M059J (cell line): ENCODE data around the gene ITGAE. TPM values are rescaled to one million over a fixed set of nuclear protein-coding genes. Genes with fewer than 3 reads are reported as not detected.
A peak's percentile ranks its signal among the peaks of the same experiment; 100 is the strongest.
"Not testable (repeated sequence)": the region's sequence is repeated elsewhere in the genome, so short reads cannot be mapped to it uniquely, and the experiment has no call there.

Experiments
- DNase-seq: peaks from one replicate; pipeline ENCODE4 v3.0.0-alpha.2; 2012; ENCODE audit warnings: low read depth
- total RNA-seq: library from RNA; depleted of rRNA; stranded (reverse); fragments of >200 nt; shearing (Covaris generic); gene quantifications from 2 replicates; pipeline ENCODE4 v1.2.3, GENCODE V29; 2014

Gene ITGAE
- total RNA-seq, 1 experiment from 2014 or later, result 38.2 TPM

DNA sequence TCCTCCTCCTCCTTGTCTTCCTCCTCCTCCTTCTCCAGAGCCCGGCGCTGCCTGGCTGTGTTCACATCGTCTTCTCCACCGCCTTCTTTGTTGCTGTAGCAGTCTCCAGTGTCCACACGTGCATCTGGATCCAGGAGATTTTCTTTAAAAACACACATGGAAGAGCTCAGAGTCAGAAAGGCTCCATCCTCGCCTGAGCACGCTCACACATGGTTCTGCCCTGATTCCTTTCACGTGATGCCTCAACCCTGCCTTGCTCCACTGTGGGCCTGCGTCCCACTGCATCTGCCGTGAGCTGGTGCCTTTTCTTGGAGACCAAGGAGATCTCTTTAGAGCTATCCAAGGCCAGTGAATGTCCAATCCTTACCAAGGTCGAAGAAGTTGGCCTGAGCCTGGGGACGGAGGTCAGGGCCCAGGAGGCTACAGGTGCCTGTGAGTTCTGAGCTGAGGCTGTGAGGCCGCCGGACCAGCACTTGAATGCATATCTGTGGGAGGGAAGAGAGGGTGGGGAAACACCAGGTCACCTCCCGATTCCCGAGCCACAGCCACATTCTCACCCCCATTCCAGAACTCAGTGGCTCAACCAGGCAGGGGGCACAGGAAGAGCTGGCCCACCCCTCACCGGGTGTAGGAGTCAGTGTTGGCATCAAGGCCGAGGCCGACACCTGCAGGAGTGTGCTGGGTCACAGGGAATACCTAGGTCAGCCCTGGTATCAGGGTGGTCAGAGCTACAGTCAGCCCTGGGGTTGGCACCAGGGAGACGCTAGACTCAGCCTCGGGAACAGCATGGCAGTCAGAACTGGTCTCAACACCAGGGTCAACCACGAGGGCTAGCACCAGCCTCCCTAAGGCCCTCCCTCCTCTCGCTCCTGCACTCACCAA, 39.7 kb downstream of the ITGAE start:
- DNase-seq, result no peak

DNA sequence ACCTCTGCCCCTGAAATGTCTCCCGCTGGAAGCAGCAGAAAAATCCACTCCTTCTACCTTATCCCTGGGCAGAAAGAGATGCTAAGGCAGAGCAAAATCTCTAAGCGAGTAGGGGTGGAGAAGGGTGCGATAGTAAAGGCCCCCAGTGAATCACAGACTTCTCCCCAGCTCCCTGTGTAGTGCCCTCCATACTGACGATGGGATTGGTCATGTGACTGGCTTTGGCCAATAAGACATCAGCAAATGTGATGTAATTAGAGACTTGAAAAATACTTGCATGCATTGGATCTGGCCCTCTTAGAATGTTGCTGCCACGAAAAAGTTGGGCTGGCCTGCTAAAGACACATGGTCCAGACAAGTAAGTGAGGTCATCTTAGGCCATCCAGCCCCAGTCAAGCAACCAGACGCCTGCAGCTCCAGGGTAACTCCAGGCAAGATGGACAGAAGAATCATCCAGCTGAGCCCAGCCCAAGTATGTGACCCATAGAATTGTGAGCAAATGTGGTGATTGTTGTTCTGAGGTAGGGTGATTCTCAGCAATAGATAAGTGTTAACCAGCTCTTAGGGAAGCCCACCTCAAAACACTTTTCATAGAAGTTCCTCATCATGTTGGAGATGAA, 41.3 kb downstream of the ITGAE start:
- DNase-seq, result no peak

DNA sequence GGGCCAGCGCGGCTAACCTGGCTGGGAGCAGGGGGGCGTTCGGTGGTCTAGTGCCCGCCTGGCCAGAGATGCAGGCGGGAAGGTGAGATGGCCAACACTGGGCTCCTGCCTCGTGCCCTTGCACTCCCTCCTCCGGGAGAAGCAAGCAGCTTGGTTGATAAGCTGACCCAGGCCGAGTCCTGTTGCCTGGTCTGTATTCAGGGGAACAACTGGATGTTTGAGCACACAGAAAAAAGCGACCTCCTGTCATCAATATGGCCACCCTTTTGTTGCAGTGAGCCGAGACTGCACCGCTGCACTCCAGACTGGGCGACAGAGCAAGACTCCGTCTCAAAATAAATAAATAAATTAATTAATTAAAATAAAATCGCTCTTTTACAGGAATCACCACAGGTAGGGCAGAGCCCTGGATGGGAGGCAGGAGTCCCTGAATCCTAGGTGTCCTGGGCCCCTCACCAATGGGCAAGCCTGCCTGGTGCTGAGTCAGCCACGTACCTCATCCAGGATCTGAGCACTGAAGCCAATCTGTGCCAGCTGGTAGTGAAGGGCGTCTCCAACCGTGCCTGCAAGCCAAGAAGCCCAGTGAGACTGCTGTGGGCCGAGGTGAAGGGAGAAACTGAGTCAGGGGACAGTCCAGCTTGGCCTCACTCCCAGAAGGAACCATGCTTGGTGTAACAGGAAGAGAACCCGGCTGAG, 45.5 kb downstream of the ITGAE start:
- no peak for DNase-seq

DNA sequence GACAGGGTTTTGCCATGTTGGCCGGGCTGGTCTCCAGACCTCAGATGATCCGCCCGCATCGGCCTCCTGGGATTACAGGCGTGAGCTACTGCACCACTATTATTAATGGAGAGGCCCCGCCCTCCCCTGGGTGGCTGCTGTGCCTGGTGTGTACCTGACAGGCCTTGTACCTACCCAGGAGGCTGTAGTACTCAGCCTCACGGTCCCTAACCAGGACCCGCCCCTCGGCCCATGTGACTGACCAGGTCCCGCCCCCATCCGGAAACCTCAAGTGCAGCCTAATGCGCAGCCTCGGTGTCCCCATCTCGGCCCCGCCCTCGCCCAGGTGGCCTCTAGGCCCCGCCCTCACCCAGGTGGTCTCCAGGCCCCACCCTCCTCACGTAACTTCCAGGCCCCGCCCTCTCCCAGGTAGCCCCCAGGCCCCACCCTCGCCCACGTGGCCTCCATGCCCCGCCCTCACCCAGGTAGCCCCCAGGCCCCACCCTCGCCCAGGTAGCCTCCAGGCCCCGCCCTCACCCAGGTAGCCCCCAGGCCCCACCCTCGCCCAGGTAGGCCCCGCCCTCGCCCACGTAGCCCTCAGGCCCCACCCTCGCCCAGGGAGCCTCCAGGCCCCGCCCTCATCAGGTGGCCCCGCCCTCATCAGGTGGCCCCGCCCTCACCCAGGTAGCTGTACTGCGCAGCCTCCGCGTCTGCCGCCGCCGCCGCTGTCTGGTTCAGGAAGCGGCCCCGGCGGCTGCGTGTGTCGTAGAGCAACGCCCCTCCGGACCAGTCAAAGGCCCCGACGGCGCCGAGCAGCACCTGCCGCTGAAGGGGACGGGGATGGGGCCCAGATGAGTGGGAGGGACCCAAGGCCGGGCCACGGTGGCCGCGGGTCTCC, 46.3 kb downstream of the ITGAE start:
- DNase-seq, result no peak

DNA sequence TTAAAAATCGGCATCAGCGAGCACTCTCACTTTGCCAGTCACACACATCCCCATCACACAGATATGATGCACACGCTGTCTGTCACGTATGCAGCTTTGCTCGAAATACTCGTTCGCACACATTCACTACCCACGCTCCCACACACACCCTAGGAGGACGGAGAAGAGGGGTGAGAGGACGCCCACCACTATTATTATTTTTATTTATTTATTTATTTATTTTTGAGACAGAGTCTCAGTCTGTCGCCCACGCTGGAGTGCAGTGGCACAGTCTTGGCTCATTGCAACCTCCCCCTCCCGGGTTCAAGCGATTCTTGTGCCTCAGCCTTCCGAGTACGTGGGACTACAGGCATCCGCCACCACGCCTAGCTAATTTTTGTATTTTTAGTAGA, 46.9 kb downstream of the ITGAE start:
- DNase-seq, result no peak

DNA sequence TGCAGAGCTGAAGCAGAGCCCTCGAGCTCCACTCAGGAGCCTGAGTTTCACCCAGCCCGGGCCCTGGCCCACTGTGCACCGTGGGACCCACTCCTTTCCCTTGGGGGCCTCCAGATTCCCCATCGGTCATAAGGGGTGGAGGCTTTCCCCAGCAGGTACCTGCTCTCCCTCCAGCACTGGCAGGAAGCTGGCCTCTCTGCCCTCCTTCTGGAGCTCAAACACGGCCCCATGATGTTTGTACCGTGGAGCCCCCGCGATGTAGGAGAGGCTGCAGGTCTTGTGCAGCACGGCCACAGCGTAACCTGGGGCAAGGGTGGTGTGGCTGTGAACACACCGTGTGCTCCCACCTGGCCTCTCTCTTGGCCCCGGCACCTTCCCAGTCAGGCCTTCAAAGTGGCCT, 47.4 kb downstream of the ITGAE start:
- no peak for DNase-seq

DNA sequence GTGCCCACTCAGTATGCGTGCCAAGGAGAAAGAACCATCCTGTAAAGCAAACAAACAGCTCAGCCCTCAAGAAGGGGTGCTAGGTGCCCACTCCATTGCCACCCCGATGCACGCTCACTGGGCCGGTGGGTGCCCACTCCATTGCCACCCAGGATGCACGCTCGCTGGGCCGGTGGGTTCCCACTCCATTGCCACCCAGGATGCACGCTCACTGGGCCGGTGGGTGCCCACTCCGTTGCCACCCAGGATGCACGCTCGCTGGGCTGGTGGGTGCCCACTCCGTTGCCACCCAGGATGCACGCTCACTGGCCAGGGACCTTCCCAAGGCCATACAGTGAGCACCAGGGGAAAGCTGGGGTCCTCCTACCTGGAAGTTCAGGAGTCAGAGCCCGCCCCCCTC, 49.2 kb downstream of the ITGAE start:
- DNase-seq, result no peak

DNA sequence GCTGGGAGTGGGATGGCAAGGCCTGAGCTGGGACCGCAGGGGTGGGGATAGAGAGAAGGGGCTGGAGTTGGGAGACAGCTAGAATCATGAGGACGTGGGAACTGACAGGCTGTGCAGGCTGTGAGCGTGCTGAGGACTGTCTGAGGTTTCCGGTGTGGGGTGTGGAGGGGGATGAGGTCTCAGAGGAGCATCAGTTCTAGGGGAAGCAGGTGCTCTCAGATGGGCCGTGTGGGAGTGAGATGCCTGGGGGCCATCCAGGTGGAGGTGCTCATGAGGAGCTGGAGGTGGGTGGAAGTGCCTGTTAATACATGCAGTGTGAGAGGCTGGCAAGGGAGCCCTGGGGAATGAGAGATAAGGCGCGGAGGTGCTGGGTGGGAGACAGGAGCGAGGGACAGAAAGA, 50.1 kb downstream of the ITGAE start:
- no peak for DNase-seq

DNA sequence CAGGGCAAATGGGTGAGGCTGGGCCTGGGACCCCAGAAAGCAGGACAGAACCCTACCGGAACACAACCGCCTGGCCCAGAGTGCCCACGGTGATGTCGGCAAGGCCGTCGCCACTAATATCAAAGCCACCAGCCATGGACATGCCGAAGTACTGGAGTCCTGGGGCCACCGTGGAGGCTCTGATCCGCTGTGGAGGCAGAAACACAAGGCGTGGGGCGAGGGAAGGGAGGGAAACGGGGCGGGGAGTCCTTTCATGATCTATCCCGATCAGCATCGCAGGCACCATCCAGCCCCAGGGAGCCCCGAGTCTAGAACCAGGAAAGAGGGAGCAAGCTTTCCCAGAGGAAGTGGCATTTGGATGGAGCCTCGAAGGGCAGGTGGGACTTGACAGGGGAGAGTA, 50.7 kb downstream of the ITGAE start:
- no peak for DNase-seq

DNA sequence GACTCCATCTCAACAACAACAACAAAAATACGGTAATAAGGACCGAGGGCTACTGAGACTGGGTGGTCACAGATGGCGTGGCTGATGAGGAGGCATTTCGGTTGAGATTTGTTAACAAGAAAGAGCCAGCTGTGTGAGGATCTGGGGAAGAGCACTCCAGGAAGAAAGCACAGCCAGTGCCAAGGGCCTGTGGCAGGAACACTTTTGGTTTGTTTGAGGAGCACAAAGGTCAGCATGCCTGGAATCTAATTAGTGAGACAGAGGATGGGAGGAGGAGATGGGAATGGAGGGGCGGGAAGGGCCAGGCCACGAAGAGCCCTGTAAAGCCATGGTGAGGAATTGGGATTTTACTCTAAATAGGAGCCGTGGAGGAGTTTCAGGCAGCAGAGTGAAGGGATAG, 52.4 kb downstream of the ITGAE start:
- DNase-seq, result no peak

DNA sequence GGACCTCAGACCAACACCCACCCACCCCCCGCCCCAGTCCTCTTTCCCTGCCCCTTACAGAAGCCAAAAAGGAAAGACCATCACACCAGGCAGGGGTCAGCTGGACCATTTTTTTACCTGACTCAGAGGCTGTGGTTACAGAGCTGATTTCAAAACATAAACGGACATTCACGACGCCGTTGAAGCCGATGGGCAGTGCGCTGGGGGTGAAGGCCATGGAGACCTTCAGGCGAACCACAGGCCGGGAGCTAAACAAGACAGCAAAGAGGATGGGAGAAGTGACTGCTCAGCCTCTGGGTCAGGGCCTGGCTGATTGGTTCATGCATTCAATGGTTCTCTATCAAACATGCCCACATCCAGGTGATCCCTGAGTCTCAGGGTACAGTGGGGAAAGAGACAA, 53.2 kb downstream of the ITGAE start:
- DNase-seq, result no peak

DNA sequence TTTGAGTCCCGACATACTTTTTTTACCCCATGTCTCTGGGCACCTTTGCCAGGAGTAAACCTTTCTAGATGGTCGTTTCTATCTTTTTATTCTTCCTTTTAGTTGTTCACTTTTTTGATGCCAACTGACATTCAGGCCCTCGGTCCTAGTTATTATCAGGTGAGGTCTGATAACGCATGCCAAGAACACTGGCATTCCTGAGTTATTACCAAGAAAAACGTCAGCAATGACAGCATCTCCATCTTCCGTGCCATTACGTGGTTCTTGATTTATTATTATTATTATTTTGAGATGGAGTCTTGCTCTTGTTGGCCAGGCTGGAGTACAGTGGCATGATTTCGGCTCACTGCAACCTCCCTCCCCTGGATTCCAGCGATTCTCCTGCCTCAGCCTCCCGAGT, 55.9 kb downstream of the ITGAE start:
- DNase-seq, result no peak

DNA sequence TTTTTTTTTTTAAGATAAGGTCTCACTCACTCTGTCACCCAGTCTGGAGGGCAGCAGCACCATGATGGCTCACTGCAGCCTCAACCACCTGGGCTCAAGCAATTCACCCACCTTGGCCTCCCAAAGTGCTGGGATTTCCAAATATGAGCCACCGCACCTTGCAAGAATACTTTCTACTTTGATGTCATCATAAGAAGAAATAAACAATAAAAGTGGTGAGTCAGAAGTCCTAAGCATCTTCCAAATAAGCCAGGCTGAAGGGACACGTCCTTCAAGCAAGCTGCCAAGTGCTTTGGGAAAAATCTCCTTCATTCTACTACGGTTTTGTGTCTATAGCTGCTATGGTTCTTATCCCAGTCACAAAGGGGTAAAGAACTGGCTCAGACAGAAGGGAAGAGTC, 57.0 kb downstream of the ITGAE start:
- DNase-seq, result peak; percentile 72

DNA sequence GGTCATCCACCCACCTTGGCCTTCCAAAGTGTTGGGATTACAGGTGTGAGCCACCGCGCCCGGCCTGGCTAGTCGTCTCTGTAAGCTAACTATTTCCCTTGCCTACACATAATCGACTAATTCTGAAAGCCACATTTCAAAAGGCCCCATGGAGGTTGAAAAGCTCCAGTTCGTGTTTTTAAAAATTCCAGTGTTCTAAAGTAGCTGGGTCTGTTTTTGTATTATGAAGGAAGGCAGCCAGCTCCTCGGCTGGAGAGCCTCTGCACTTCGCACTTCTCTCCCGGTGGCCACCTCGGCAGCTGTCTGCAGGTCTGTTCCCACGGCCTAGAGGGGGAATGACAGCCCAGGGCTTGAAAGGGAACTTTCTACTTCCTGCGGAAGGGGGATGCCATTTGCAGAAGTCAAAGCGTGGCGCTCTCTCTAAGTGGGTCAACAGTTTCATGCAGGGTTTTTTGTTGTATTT, 60.3 kb downstream of the ITGAE start:
- no peak for DNase-seq

DNA sequence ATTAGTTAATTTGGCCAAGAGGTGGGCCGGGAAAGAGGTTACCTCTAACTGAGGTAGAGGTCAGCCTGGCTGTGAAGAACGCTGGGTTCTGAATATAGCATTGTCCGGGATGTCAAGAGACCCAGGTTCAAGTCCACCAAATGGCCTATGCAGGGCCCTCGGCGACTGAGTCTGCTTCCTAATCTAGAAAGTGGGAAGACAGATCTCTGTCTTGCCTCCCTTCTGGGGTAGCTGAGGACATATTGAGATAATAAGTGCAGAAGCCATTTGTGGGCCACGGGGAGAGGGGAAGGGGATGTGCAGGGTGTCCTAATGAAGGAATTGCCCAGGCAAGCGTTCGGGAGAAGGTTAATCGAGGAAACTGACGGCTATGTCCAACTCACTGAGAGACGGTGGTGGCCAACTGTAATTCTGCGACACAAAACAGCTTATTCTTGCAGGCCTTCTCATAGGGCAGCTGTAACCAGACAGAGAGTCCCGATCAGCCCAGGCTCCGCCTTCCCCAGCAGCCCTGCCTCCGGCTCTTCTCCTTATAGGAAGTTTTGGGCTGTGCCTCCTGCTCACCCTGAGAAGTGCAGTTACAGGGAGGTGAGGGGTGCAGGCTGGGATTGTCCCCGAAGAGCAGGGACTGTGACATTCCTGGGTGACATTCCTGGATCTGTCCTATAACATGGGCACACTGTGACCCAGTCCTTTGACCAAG, 61.4 kb downstream of the ITGAE start:
- no peak for DNase-seq

DNA sequence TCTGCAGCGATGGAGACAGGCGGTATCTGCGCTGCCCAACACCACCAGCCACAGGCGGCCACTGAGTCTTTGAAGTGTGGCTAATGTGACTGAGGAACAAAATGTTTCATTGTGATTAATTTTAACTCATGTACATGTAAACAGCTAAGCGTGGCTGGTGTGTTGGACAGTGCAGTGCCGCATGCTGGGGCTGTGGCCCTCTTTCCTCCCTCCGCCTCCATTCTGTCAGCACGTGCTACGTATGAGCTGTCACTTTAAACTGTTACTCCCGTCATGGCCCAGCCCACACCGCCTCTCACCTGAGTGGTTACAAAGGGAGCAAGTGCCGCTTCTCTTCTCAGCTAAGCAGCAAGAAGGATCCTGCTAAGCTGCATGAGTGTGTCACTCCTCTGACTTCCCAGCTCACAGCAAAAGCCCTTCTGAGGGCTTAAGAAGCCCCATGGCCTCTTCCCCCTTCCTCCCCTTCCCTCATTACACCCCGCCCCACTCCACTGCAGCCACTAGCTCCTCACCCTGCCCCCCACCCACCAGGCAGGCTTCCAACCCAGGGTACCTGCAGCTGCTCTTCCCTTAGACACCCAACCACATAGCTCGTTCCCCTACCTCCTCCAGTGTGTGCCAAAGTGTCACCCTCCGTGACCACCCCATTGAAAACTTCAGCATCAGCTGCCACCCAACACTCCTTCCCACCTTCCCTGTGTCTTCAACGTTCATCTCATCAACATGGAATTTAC, 62.3 kb downstream of the ITGAE start:
- no peak for DNase-seq

DNA sequence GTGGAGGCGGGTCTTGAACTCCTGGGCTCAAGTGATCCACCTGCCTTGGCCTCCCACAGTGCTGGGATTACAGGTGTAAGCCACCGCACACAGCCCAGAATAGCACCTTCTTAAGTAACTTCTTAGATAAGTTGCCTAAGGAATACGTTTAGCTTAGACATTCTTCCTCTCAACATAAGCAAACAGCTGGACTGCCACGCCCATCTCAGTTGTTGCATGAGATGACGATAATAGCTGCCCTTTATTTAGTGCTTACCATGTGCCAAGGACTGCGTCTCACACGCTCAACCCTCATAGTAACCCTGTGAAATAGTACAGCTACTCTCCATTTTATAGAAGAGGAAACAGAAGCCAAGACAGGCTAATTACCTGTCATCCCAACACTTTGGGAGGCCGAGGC, 65.5 kb downstream of the ITGAE start:
- no peak for DNase-seq

DNA sequence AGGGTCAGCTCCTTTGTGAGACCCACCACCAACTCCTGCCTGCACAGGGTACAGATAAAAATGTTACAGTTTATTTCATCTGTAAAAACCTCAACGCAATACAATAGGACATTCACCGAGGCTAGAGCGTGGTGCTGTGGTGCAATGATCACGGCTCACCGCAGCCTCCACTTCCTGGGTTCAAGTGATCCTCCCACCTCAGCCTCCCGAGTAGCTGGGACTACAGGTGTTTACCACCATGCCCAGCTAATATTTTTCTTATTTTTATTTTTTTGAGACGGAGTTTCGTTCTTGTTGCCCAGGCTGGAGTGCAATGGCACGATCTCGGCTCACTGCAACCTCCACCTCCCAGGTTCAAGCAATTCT, 66.1 kb downstream of the ITGAE start:
- not testable (repeated sequence) for DNase-seq

DNA sequence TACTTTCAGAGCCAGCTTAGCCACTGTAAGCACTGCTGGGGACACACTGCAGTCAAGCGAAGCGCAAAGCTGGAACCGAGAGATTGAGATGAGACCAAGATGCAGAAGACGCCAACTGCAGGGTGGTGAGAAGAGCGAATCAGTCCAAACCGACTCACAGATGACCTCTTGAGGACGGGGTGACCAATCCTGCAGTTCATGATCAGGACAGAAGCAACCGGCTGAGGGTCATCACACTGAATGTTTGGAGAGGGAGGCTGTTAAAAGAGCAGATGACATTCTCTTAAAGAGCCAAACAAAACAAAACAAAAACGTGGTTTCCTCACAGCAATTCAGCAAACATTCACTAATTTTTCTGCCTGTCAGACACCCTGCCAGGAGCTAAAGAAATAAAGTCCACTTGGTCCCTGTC, 68.8 kb downstream of the ITGAE start:
- no peak for DNase-seq

DNA sequence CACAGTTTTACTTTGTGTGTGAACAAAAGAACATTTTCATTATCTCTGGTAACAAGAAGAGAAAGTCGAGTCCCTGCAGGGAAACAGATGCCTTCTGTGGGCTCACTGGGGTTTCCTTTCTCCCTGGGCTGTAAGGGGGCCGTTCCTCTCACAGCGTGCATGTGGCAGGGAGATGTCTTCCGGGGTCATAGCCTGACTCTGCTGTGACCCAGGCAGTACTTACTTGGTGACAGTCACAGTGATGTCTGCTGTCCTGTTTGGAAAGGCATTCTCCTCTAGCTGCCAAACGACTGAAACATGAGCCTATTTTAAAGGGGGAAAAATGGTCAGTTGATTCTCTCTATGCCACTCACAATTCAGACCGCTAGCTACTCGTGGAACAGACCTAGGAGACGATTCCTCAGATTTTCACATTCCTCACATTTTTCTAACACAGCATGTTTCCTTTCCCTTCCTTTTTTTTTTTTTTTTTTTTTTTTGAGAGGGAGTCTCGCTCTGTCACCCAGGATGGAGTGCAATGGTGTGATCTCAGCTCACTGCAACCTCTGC, 70.0 kb downstream of the ITGAE start:
- DNase-seq, result peak; percentile 43
